Stimulated activated naive CD8-positive, alpha-beta T cell treated with anti-CD3 and anti-CD28 coated beads, Interleukin-15, Interleukin-2, amounts not matched to agents 100 ng/mL and 50 ng/mL, for 24 hours (primary cell): ENCODE measurements around the gene C11orf54.
"Not testable (repeated sequence)": the region's sequence is repeated elsewhere in the genome, so short reads cannot be mapped to it uniquely, and the experiment has no call there.

Experiments
- H3K27ac Mint-ChIP-seq: one replicate; pipeline ENCODE4 v1.8.0; 2021; ENCODE audit warnings: mild to moderate bottlenecking, mixed read lengths
- H3K27me3 Mint-ChIP-seq: one replicate; pipeline ENCODE4 v1.8.0; 2021; ENCODE audit warnings: mixed read lengths
- H3K36me3 Mint-ChIP-seq: one replicate; pipeline ENCODE4 v1.8.0; 2021; ENCODE audit warnings: low read depth, mixed read lengths
- H3K4me1 Mint-ChIP-seq: one replicate; pipeline ENCODE4 v1.8.0; 2021; ENCODE audit warnings: low read depth, mixed read lengths
- H3K4me3 Mint-ChIP-seq: one replicate; pipeline ENCODE4 v1.8.0; 2021; ENCODE audit warnings: mild to moderate bottlenecking, mixed read lengths
- H3K9me3 Mint-ChIP-seq: one replicate; pipeline ENCODE4 v1.8.0; 2021; ENCODE audit warnings: mixed read lengths

C11orf54 gene

GRCh38 chr11:93770160-93770559 lies 28.7 kb downstream of the C11orf54 start:
- Mint-ChIP-seq H3K27me3 (no peaks in the 10 kb centered on the region), H3K9me3 (peaks cover 11% of the 10 kb centered on the region), H3K4me3 (no peak overlapping the region), H3K36me3 (peaks cover 15% of the 10 kb centered on the region), H3K27ac (no peak overlapping the region), H3K4me1 (no peaks in the 10 kb centered on the region)

DNA sequence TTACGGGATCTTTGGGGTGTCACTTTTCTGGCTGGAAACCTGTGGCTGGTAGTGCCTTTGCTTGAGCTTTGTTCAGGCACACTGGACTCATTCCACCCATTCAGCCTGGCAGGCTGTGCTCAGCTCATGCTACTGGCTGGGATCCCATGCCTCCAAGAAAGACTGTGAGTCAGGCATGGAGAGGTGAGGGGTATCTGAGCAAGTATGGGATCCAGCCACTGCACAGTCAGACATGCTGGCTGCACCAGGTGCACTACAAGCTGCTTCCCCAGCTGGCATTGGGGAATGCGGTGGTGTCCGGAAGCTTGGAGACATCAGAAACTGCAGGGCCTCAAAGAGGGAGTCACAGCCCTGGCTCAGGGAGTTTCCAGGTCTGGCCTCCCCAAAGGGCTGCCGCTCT lies 30.7 kb downstream of the C11orf54 start:
- H3K36me3 Mint-ChIP-seq = no peaks in the 10 kb centered on the region
- H3K9me3 Mint-ChIP-seq = no peaks in the 10 kb centered on the region
- H3K4me1 Mint-ChIP-seq = no peaks in the 10 kb centered on the region
- H3K4me3 Mint-ChIP-seq = no peak overlapping the region
- H3K27ac Mint-ChIP-seq = no peak overlapping the region
- no peaks in the 10 kb centered on the region for H3K27me3 Mint-ChIP-seq

DNA sequence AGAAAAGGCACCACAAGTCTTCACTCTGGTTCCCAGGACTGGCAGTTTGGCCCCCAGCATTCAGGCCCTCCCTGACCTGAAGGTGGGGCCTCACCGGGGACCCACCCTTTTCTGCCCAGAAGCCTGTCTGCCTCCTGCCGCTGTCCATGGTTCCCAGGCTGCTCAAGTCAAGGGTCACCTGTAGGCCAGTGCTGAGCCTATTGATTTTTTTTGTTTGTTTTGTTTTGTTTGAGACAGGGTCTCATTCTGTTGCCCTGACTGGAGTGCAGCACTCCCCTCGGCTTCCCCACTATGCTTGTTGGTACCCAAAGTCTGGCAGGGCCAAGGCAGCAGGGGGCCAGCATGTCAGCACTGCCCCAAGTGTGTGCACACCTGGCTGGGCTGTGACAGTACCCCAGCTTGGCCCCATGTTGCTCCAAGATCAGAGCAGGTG lies 31.6 kb downstream of the C11orf54 start:
- H3K4me3 Mint-ChIP-seq = no peak overlapping the region
- H3K9me3 Mint-ChIP-seq = no peaks in the 10 kb centered on the region
- no peaks in the 10 kb centered on the region for H3K27me3 Mint-ChIP-seq
- H3K4me1 Mint-ChIP-seq = no peaks in the 10 kb centered on the region
- H3K27ac Mint-ChIP-seq = no peak overlapping the region
- no peaks in the 10 kb centered on the region for H3K36me3 Mint-ChIP-seq

GRCh38 chr11:93773601-93774200 lies 32.2 kb downstream of the C11orf54 start:
- Mint-ChIP-seq H3K27ac (no peak overlapping the region), H3K27me3 (no peaks in the 10 kb centered on the region), H3K36me3 (no peaks in the 10 kb centered on the region), H3K9me3 (no peaks in the 10 kb centered on the region), H3K4me3 (no peak overlapping the region), H3K4me1 (no peaks in the 10 kb centered on the region)

- H3K27me3 Mint-ChIP-seq, H3K4me1 Mint-ChIP-seq: not testable (repeated sequence)
Measured at GRCh38 chr11:93774560-93774959, 33.1 kb downstream of the C11orf54 start.

GRCh38 chr11:93775289-93775688 lies 33.8 kb downstream of the C11orf54 start:
- H3K4me3 Mint-ChIP-seq = no peak overlapping the region
- no peak overlapping the region for H3K27ac Mint-ChIP-seq
- no peaks in the 10 kb centered on the region for H3K4me1 Mint-ChIP-seq
- H3K27me3 Mint-ChIP-seq = no peaks in the 10 kb centered on the region
- no peaks in the 10 kb centered on the region for H3K9me3 Mint-ChIP-seq
- H3K36me3 Mint-ChIP-seq = peaks cover 4% of the 10 kb centered on the region

More at GRCh38 chr11:93774560-93774959, 33.1 kb downstream of the C11orf54 start:
- not testable (repeated sequence) for H3K36me3 Mint-ChIP-seq, H3K9me3 Mint-ChIP-seq, H3K4me3 Mint-ChIP-seq, H3K27ac Mint-ChIP-seq

DNA sequence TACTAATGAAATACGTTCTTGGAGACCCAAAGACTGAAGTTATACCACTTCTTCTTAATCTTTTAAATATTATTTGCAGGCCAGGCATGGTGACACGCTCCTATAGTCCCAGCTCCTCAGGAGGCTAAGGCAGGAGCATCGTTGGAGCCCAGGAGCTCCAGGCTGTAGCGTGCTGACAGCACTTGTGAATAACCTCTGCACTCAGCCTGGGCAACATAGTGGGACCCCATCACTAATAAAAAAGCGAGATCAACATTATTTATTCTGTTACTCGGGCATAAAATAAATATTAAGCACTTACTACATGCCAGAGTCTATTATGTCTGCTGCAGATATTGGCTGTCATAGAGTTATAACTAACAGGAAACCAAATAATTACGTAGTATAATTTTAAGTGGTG lies 41.9 kb downstream of the C11orf54 start:
- no peaks in the 10 kb centered on the region for H3K9me3 Mint-ChIP-seq
- peaks cover 45% of the 10 kb centered on the region for H3K36me3 Mint-ChIP-seq
- peaks cover 44% of the 10 kb centered on the region for H3K4me1 Mint-ChIP-seq
- peak overlapping the region; percentile 98 for H3K27ac Mint-ChIP-seq
- H3K27me3 Mint-ChIP-seq = no peaks in the 10 kb centered on the region
- peak overlapping the region; percentile 100 for H3K4me3 Mint-ChIP-seq

- H3K27me3 Mint-ChIP-seq = no peaks in the 10 kb centered on the region
- peak overlapping the region; percentile 100 for H3K4me3 Mint-ChIP-seq
- H3K27ac Mint-ChIP-seq = peak overlapping the region; percentile 98
- H3K4me1 Mint-ChIP-seq = peaks cover 46% of the 10 kb centered on the region
- H3K36me3 Mint-ChIP-seq = peaks cover 48% of the 10 kb centered on the region
- H3K9me3 Mint-ChIP-seq = no peaks in the 10 kb centered on the region
Measured at GRCh38 chr11:93783765-93784144, 42.3 kb downstream of the C11orf54 start.

- Mint-ChIP-seq H3K4me1 (peaks cover 47% of the 10 kb centered on the region), H3K27me3 (no peaks in the 10 kb centered on the region), H3K4me3 (peak within 1 kb of the TSS; percentile 100), H3K36me3 (peaks cover 51% of the 10 kb centered on the region), H3K9me3 (no peaks in the 10 kb centered on the region), H3K27ac (peak within 1 kb of the TSS; percentile 98)
Measured at GRCh38 chr11:93784145-93784934, 42.9 kb downstream of the C11orf54 start, which contains the start of gene MED17. TSS of gene MED17 (plus strand) at chr11:93784282. CDS start at chr11:93784514, 232 bp downstream.

- H3K9me3 Mint-ChIP-seq = no peaks in the 10 kb centered on the region
- peaks cover 50% of the 10 kb centered on the region for H3K36me3 Mint-ChIP-seq
- peaks cover 47% of the 10 kb centered on the region for H3K4me1 Mint-ChIP-seq
- peak overlapping the region; percentile 98 for H3K27ac Mint-ChIP-seq
- peak overlapping the region; percentile 100 for H3K4me3 Mint-ChIP-seq
- no peaks in the 10 kb centered on the region for H3K27me3 Mint-ChIP-seq
Measured at GRCh38 chr11:93784935-93785360, 43.5 kb downstream of the C11orf54 start.

DNA sequence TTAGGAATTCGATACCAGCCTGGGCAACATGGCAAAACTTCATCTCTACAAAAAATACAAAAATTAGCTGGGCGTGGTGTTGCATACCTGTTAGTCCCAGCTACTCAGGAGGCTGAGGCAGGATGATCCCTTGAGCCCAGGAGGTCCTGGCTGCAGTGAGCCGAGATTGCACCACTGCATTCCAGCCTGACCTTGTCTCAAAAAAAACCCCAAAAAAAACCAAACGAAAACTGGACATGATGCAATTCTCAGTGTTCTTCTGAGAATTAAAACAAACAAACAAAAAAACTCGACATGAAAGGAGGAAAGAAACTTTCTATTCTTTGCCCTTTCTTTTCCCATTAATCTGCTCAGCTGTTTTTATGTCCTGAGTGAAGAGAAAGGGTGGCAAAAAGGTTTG lies 50.0 kb downstream of the C11orf54 start:
- Mint-ChIP-seq H3K27ac (no peak overlapping the region), H3K27me3 (no peaks in the 10 kb centered on the region), H3K36me3 (peaks cover 82% of the 10 kb centered on the region), H3K4me1 (peaks cover 19% of the 10 kb centered on the region), H3K9me3 (no peaks in the 10 kb centered on the region), H3K4me3 (no peak overlapping the region)

DNA sequence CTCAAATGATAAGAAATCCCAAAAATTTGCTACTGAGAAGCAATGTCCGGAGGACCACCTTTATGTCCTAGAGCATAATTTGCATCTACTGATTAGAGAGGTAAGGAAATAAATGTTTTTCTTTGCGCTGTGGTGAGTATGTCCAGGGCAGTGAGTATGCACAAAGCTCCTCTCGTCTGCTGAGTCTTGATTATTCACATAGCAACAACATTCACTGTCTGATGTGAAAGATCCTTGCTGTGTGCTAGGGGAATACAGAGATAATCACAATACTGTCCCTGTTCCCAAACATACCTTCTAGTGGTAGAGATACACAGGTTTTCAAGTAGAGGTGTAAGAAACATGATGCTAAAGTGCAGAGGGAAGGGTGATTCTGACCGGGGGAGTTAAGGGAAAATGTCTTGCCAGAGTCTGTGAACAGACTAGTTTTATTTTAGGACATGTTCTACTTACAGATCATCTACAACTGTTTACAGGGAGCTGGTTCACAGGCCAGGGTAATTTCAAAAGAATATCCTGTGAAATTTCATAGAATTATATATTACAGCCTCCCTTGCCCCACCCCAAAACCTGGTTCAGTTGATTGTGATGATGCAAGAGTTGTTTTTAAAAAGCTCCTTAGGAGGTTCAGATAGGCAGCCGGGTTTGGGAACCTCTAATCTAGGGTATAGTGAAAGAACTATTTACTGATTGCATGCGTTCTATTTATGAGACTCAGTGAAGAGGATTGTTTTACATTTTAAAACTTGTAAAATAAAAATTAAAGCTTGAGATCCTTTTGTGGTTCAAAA lies 55.2 kb downstream of the C11orf54 start:
- no peak overlapping the region for H3K27ac Mint-ChIP-seq
- no peaks in the 10 kb centered on the region for H3K9me3 Mint-ChIP-seq
- H3K27me3 Mint-ChIP-seq = no peaks in the 10 kb centered on the region
- no peak overlapping the region for H3K4me3 Mint-ChIP-seq
- H3K4me1 Mint-ChIP-seq = no peaks in the 10 kb centered on the region
- peaks cover 80% of the 10 kb centered on the region for H3K36me3 Mint-ChIP-seq

DNA sequence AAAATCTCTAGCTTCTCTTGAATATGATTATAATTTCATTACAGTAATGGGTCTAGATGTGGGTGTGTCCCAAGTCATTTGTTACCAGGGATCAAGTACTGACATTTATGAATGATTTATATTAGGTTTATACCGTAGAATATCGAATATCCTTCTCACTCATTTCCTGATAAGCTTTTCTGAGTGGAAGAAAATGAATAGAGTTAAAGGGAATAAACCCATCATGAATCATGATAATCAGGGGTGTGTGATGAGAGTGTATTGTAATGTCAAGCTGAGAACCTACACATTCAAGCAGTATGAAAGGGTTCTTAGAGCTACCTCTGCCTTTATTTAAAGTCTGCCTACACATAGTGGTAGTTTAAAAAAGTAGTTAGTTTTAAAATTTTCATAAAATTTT lies 59.9 kb downstream of the C11orf54 start:
- Mint-ChIP-seq H3K4me3 (no peak overlapping the region), H3K36me3 (peaks cover 71% of the 10 kb centered on the region), H3K27ac (no peak overlapping the region), H3K27me3 (no peaks in the 10 kb centered on the region), H3K4me1 (no peaks in the 10 kb centered on the region), H3K9me3 (no peaks in the 10 kb centered on the region)

- Mint-ChIP-seq H3K4me1 (no peaks in the 10 kb centered on the region), H3K27me3 (no peaks in the 10 kb centered on the region), H3K27ac (no peak overlapping the region), H3K4me3 (no peak overlapping the region), H3K9me3 (no peaks in the 10 kb centered on the region), H3K36me3 (peaks cover 72% of the 10 kb centered on the region)
Measured at GRCh38 chr11:93804879-93805278, 63.4 kb downstream of the C11orf54 start.

DNA sequence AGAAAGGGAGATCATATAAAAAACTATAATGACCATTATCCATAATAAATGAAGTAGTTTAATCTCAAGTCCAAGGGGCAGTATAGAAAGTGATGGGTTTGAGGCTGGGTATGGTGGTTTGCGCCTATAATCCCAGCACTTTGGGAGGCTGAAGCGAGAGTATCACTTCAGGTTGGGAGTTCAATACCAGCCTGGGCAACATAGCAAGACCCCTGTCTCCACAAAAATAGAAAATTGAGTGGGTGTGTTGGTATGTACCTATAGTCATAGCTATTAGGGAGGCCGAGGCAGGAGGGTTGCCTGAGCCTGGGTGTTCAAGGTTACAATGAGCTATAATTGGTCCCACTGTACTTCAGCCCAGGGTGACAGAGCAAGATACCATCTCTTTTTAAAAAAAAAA lies 66.5 kb downstream of the C11orf54 start:
- H3K36me3 Mint-ChIP-seq = peaks cover 77% of the 10 kb centered on the region
- no peaks in the 10 kb centered on the region for H3K4me1 Mint-ChIP-seq
- H3K4me3 Mint-ChIP-seq = no peak overlapping the region
- H3K27me3 Mint-ChIP-seq = no peaks in the 10 kb centered on the region
- no peak overlapping the region for H3K27ac Mint-ChIP-seq
- H3K9me3 Mint-ChIP-seq = no peaks in the 10 kb centered on the region
